Measurements from ENCODE around the gene TAS2R13. TPM values are rescaled to one million over a fixed set of nuclear protein-coding genes. Genes with fewer than 3 reads are reported as not detected.

The TAS2R13 gene
- total RNA-seq, 2 experiments from 2014 or later = 1.0 to 1.3 TPM

Other genes starting within 250 kb of the TAS2R13 start
- gene STYK1, start 235.5 kb downstream of the TAS2R13 start, total RNA-seq = 1 to 10 TPM; 3.1 TPM
- 10 to 100 TPM; 72.3 to 78.6 TPM for gene YBX3, start 186.2 kb downstream of the TAS2R13 start, total RNA-seq
- not detected for gene TAS2R7, start 106.9 kb downstream of the TAS2R13 start, total RNA-seq
- not detected for gene TAS2R8, start 102.3 kb downstream of the TAS2R13 start, total RNA-seq
- gene TAS2R9, start 99.4 kb downstream of the TAS2R13 start, total RNA-seq = under 1 TPM in 1 of 2 experiments, not detected in 1; 0.28 TPM
- gene TAS2R10, start 83.2 kb downstream of the TAS2R13 start, total RNA-seq = under 1 TPM; 0.48 to 0.58 TPM
- gene PRR4, start 60.1 kb downstream of the TAS2R13 start, total RNA-seq = 1 to 10 TPM; 1.2 to 1.6 TPM
- 10 to 100 TPM; 18.5 to 22.4 TPM for gene PRH1, start 25.3 kb downstream of the TAS2R13 start, total RNA-seq
- gene PRH2, start 19.7 kb upstream of the TAS2R13 start, total RNA-seq = not detected
- gene TAS2R14, start 29.7 kb upstream of the TAS2R13 start, total RNA-seq = 1 to 10 TPM; 2.5 to 2.6 TPM
- gene TAS2R50, start 77.3 kb upstream of the TAS2R13 start, total RNA-seq = 1 to 10 TPM; 1.1 to 1.4 TPM
- 1 to 10 TPM; 1.2 to 2.0 TPM for gene TAS2R20, start 88.7 kb upstream of the TAS2R13 start, total RNA-seq
- 1 to 10 TPM; 2.1 to 2.2 TPM for gene TAS2R19, start 113.1 kb upstream of the TAS2R13 start, total RNA-seq
- gene TAS2R31, start 121.8 kb upstream of the TAS2R13 start, total RNA-seq = 1 to 10 TPM; 2.9 TPM
- gene TAS2R46, start 152.7 kb upstream of the TAS2R13 start, total RNA-seq = 1 to 10 TPM; 1.2 to 1.4 TPM
- under 1 TPM; 0.39 to 0.54 TPM for gene TAS2R43, start 182.8 kb upstream of the TAS2R13 start, total RNA-seq
- 1 to 10 TPM; 3.1 to 3.3 TPM for gene TAS2R30, start 225.1 kb upstream of the TAS2R13 start, total RNA-seq

Measured in activated naive CD8-positive, alpha-beta T cell treated with anti-CD3 and anti-CD28 coated beads, Interleukin-2, amount 10 ng/mL, durations not matched to agents 7 days and 5 days (primary cell).